Endothelial cell of umbilical vein (primary cell): ENCODE data around the gene CAPNS1.

Experiments
- CTCF ChIP-seq, 2 donors: IDR thresholded peaks; 1 replicate in 1 of 2; 2 replicates in 1 of 2; pipeline ENCODE4 v1.5.1; 2011; ENCODE audit warnings: low read length in 2 of 2, mild to moderate bottlenecking in 2 of 2, moderate library complexity in 2 of 2, control low read depth in 1 of 2, inconsistent platforms in 1 of 2, low read depth in 1 of 2; ENCODE audit not compliant: insufficient read depth in 1 of 2; ENCODE audit errors: extremely low read depth in 1 of 2
- EZH2 ChIP-seq: IDR thresholded peaks from 2 replicates; pipeline ENCODE4 v1.6.1; 2012; ENCODE audit warnings: borderline replicate concordance, low read depth, mild to moderate bottlenecking, moderate library complexity, low read length, inconsistent platforms; ENCODE audit not compliant: severe bottlenecking
- FOS ChIP-seq: IDR thresholded peaks from 2 replicates; pipeline ENCODE4 v1.6.1; 2011; ENCODE audit warnings: mild to moderate bottlenecking, low read length, moderate library complexity, borderline replicate concordance; ENCODE audit not compliant: insufficient read depth
- GATA2 ChIP-seq: IDR thresholded peaks from 2 replicates; pipeline ENCODE4 v1.7.0; 2011; ENCODE audit warnings: low read depth, mild to moderate bottlenecking, moderate library complexity, mixed read lengths, low read length; ENCODE audit not compliant: insufficient read length, insufficient read depth
- JUN ChIP-seq: IDR thresholded peaks from 2 replicates; pipeline ENCODE4 v1.6.1; 2011; ENCODE audit warnings: borderline replicate concordance, low read depth; ENCODE audit not compliant: insufficient read length, insufficient read depth
- MAX ChIP-seq: IDR thresholded peaks from 2 replicates; pipeline ENCODE4 v1.6.1; 2011; ENCODE audit not compliant: insufficient read depth, insufficient read length
- MYC ChIP-seq: IDR thresholded peaks from one replicate; pipeline ENCODE4 v1.6.1; 2011; ENCODE audit warnings: mild to moderate bottlenecking, low read depth, low read length
- POLR2A ChIP-seq: IDR thresholded peaks from 2 replicates; pipeline ENCODE4 v1.6.1; 2012; ENCODE audit warnings: low read depth, mild to moderate bottlenecking, control low read depth, low read length
- POLR2AphosphoS5 ChIP-seq: IDR thresholded peaks from 2 replicates; pipeline ENCODE4 v1.6.1; 2012; ENCODE audit warnings: low read depth, mild to moderate bottlenecking, control low read depth, low read length, moderate library complexity; ENCODE audit not compliant: insufficient read depth

- TF ChIP-seq POLR2AphosphoS5 (no peak), CTCF (IDR thresholded peaks at IDR 0.05; ENCODE audit: extremely low read depth in 1 of 2, insufficient read depth in 1 of 2, low read depth in 1 of 2, low read length in 2 of 2) (no peak), POLR2A (no peak), MYC (no peak), MAX (no peak), EZH2 (no peak), FOS (no peak), JUN (no peak), GATA2 (no peak)
Measured at GRCh38 chr19:36142496-36142895, 2.6 kb downstream of the CAPNS1 start.
